ENCODE measurements around the gene IHH.

DNA sequence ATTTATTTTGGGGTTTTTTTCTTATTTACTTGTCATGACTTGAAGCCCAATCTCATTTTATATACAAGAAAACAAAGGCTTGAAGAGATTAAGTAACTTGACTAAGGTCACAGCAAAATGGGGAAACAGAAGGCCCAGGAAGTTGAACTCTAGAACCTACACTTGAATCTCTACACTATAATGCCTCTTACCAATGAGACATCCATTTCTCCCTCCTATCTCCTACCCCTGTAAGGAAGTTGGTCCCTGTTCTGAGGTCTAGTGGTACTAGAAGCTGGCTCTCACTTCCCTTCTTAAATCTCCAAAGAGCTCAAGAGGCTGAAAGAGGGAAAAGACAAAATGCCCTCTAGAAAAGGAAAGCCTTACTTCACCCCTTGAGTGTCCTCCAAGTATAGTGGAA is 25.5 kb upstream of the IHH start:
- TF ChIP-seq, protein P1, sequence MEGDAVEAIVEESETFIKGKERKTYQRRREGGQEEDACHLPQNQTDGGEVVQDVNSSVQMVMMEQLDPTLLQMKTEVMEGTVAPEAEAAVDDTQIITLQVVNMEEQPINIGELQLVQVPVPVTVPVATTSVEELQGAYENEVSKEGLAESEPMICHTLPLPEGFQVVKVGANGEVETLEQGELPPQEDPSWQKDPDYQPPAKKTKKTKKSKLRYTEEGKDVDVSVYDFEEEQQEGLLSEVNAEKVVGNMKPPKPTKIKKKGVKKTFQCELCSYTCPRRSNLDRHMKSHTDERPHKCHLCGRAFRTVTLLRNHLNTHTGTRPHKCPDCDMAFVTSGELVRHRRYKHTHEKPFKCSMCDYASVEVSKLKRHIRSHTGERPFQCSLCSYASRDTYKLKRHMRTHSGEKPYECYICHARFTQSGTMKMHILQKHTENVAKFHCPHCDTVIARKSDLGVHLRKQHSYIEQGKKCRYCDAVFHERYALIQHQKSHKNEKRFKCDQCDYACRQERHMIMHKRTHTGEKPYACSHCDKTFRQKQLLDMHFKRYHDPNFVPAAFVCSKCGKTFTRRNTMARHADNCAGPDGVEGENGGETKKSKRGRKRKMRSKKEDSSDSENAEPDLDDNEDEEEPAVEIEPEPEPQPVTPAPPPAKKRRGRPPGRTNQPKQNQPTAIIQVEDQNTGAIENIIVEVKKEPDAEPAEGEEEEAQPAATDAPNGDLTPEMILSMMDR (IDR thresholded peaks at IDR 0.05): no peak
- TF ChIP-seq POLR2A (IDR thresholded peaks at IDR 0.05): no peak

Data from uterus (tissue), 2 donors.